ENCODE results near the gene CTNNA2. TPM values are rescaled to one million over a fixed set of nuclear protein-coding genes. Genes with fewer than 3 reads are reported as not detected.

The CTNNA2 gene
- total RNA-seq, 1 experiment from 2014 or later, result 0.54 TPM

DNA sequence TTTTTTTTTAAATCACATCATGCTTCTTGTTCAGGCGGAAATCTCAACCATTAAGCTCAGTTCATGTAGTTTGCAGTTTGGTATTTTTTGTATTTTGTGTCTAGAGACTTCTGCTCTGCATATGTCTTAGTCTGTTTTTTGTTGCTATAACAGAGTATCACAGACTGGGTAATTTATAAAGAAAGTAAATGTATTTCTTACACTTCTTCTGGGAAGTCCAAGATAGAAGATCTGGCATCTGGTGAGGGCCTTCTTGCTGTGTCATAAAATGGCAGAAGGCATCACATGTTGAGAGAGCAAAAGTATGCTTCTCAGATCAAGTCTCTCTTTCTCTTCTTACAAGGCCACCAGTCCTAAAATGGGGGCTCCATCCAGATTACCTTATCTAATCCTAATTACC, 208.2 kb downstream of the CTNNA2 start:
- no peak for ATAC-seq

DNA sequence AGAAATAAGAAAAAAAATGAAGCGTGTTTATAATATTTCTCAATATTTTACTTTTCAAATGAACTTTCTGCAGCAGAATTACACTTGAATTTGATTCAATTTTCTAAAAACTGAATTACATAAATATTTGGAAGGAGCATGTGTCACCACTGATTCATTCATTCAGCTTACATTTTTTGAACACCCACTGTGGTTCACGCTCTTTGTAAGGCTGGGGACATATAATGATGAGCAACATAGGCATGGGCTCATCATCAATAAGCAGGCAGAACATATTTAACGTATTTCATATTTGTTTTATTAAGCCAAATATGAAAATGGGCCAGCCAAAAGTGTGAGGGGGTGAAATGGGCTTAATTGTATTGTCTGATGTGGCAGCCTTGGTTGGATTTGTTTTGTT, 209.1 kb downstream of the CTNNA2 start:
- no TSS peak for BruUV-seq (replicated peaks)
- H3K27ac ChIP-seq (ENCODE audit: low read length), result no peak overlapping the region
- H3K36me3 ChIP-seq (ENCODE audit: control insufficient read depth, insufficient read depth, low read length), result no peaks in the 10 kb centered on the region
- H3K9me3 ChIP-seq (ENCODE audit: control insufficient read depth, insufficient read depth, low read depth, low read length), result no peaks in the 10 kb centered on the region
- in situ Hi-C loops (cut with HindIII; ENCODE audit: low pct_unique_long_range_greater_than_20kb, low sequenced_read_pairs) (no loop called here), intact Hi-C loops (cut with micrococcal nuclease; ENCODE audit: unreplicated experiment) (no loop called here)
- TF ChIP-seq REST (IDR thresholded peaks at IDR 0.05; ENCODE audit: insufficient read depth in 1 of 2, low read depth in 2 of 2, low read length in 1 of 2), result no peak
- no peak for TF ChIP-seq SIN3A (IDR thresholded peaks at IDR 0.05; ENCODE audit: borderline replicate concordance, insufficient read depth, low read depth, low read length)
- TF ChIP-seq, protein P1, sequence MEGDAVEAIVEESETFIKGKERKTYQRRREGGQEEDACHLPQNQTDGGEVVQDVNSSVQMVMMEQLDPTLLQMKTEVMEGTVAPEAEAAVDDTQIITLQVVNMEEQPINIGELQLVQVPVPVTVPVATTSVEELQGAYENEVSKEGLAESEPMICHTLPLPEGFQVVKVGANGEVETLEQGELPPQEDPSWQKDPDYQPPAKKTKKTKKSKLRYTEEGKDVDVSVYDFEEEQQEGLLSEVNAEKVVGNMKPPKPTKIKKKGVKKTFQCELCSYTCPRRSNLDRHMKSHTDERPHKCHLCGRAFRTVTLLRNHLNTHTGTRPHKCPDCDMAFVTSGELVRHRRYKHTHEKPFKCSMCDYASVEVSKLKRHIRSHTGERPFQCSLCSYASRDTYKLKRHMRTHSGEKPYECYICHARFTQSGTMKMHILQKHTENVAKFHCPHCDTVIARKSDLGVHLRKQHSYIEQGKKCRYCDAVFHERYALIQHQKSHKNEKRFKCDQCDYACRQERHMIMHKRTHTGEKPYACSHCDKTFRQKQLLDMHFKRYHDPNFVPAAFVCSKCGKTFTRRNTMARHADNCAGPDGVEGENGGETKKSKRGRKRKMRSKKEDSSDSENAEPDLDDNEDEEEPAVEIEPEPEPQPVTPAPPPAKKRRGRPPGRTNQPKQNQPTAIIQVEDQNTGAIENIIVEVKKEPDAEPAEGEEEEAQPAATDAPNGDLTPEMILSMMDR (IDR thresholded peaks at IDR 0.05), result no peak
- TF ChIP-seq POLR2AphosphoS5 (IDR thresholded peaks at IDR 0.05; ENCODE audit: low read depth, low read length), result no peak
- no peak for TF ChIP-seq TCF7L2 (IDR thresholded peaks at IDR 0.05; ENCODE audit: low read depth, low read length)
- no peaks in the 10 kb centered on the region for H3K27me3 ChIP-seq (ENCODE audit: control insufficient read depth, insufficient read depth, low read length)
- no peaks in the 10 kb centered on the region; the same call in 1 of the 2 replicates for H3K4me1 ChIP-seq (ENCODE audit: control insufficient read depth, insufficient read depth, low read length)
- no peak for ATAC-seq
- POLR2A ChIA-PET, result no interaction called here
- H3K4me3 ChIP-seq (ENCODE audit: low read depth in 2 of 2, low read length in 2 of 2), result no peak overlapping the region
- DNase-seq (ENCODE audit: low read depth, low spot score), result no peak
- CTCF ChIA-PET, result no interaction called here

More for the DNA sequence above, 208.2 kb downstream of the CTNNA2 start:
- intact Hi-C loops (cut with micrococcal nuclease; ENCODE audit: unreplicated experiment) (no loop called here), in situ Hi-C loops (cut with HindIII; ENCODE audit: low pct_unique_long_range_greater_than_20kb, low sequenced_read_pairs) (no loop called here)
- Histone ChIP-seq H3K9me3 (ENCODE audit: control insufficient read depth, insufficient read depth, low read depth, low read length) (no peaks in the 10 kb centered on the region), H3K27me3 (ENCODE audit: control insufficient read depth, insufficient read depth, low read length) (no peaks in the 10 kb centered on the region), H3K27ac (ENCODE audit: low read length) (no peak overlapping the region), H3K4me1 (ENCODE audit: control insufficient read depth, insufficient read depth, low read length) (no peaks in the 10 kb centered on the region; the same call in 1 of the 2 replicates), H3K4me3 (ENCODE audit: low read depth in 2 of 2, low read length in 2 of 2) (no peak overlapping the region), H3K36me3 (ENCODE audit: control insufficient read depth, insufficient read depth, low read length) (no peaks in the 10 kb centered on the region)
- no peak for DNase-seq (ENCODE audit: low read depth, low spot score)
- ChIA-PET POLR2A (no interaction called here), CTCF (no interaction called here)
- TF ChIP-seq SIN3A (IDR thresholded peaks at IDR 0.05; ENCODE audit: borderline replicate concordance, insufficient read depth, low read depth, low read length), result no peak
- TF ChIP-seq, protein P1 (IDR thresholded peaks at IDR 0.05), result no peak
- no TSS peak for BruUV-seq (replicated peaks)

Data from Panc1 (cell line).